Stomach smooth muscle (tissue), 2 donors: ENCODE measurements around the gene DIO3.

Source experiments
- H3K27ac ChIP-seq: one replicate; pipeline ENCODE4 v1.7.0; 2013; ENCODE audit warnings: mild to moderate bottlenecking, low read length, inconsistent platforms
- H3K27me3 ChIP-seq, 2 donors: one replicate each; pipeline ENCODE4 v1.7.0; 2013; ENCODE audit warnings: low read length in 2 of 2; ENCODE audit not compliant: insufficient read depth in 2 of 2, control insufficient read depth in 1 of 2
- H3K36me3 ChIP-seq, 2 donors: one replicate each; pipeline ENCODE4 v1.7.0; 2013; ENCODE audit warnings: low read length in 2 of 2; ENCODE audit not compliant: control insufficient read depth in 2 of 2, insufficient read depth in 2 of 2
- H3K4me1 ChIP-seq: one replicate; pipeline ENCODE4 v1.7.0; 2013; ENCODE audit warnings: low read length; ENCODE audit not compliant: control insufficient read depth, insufficient read depth
- H3K4me3 ChIP-seq, 2 donors: one replicate each; pipeline ENCODE4 v1.7.0; 2013; ENCODE audit warnings: low read length in 2 of 2
- H3K9ac ChIP-seq, 2 donors: one replicate each; pipeline ENCODE4 v1.7.0; 2013; ENCODE audit warnings: low read length in 2 of 2, mild to moderate bottlenecking in 1 of 2
- H3K9me3 ChIP-seq, 2 donors: one replicate each; pipeline ENCODE4 v1.7.0; 2013; ENCODE audit warnings: low read length in 2 of 2; ENCODE audit not compliant: control insufficient read depth in 2 of 2
- donor health status: healthy.
- donor health status: Pancreatic carcinoma.

The DIO3 gene

DNA sequence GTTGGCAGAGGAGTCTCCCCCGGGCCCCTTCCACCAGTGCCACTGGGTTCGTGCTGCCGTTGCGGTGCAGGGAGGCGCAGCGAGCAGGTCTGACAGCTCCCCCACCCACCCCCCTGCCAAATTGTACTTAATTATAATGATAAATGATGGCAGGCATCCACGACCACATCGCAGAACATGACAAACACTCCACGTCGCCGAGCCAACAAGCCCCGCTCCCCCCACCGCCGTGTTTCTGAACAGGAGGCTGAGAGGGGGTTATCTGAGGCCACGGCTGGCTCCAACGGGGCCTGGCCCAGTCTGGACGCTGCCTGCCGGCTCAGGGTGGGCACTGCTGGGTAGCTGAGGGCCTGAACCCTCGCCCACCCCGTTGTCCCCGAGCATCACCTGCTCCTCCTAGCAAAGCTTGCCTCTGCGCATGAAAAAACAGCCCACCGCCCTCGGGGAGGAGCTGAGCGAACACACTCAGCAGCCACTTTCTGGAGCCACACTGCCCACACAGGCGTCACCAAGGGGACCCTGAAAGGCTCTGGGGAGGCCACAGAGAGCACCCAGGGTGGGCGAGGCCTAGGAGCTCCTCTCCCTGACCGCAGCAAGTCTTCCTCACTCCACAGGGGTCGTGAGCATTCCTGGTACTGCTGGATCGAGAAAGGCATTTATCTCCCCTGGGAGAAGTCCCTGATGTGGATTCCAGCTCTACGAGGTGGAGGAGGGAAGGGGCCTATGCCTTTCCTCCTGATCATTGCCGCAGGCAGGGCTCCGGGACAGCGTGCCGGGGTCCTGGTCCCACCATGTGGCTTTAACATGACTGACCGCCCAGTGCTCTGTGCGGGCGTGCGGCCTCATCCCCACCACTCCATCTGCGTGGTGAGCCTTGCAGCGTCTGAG is 35.4 kb upstream of the DIO3 start:
- H3K27ac ChIP-seq, result no peak overlapping the region
- no peaks in the 10 kb centered on the region for H3K27me3 ChIP-seq
- H3K36me3 ChIP-seq, result no peaks in the 10 kb centered on the region
- no peaks in the 10 kb centered on the region for H3K9me3 ChIP-seq
- H3K4me3 ChIP-seq, result no peak overlapping the region
- H3K9ac ChIP-seq, result no peak overlapping the region
- H3K4me1 ChIP-seq, result no peaks in the 10 kb centered on the region

DNA sequence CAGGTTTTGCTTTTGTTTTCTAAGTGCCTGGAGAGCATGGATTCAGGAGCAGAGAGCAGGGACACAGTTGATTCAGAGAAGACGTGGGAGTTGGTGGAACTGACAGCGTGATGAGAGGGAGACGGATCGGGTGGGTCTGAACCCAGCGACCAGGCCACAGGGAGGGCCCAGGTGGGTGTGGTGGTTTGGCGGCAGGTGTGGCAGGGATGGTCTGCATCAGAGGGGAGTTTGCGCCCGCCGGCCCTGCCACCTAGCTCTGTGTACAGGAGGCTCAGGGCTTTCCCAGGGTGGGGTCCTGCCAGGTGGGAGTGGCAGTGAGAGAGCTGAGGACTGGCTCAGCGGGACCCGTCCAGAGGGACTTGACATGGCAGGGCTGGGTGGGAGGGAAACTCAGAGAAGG is 33.3 kb upstream of the DIO3 start:
- no peak overlapping the region for H3K4me3 ChIP-seq
- no peaks in the 10 kb centered on the region for H3K9me3 ChIP-seq
- no peaks in the 10 kb centered on the region for H3K27me3 ChIP-seq
- H3K36me3 ChIP-seq, result no peaks in the 10 kb centered on the region
- no peak overlapping the region for H3K27ac ChIP-seq
- H3K4me1 ChIP-seq, result peaks cover 2% of the 10 kb centered on the region
- no peak overlapping the region for H3K9ac ChIP-seq

DNA sequence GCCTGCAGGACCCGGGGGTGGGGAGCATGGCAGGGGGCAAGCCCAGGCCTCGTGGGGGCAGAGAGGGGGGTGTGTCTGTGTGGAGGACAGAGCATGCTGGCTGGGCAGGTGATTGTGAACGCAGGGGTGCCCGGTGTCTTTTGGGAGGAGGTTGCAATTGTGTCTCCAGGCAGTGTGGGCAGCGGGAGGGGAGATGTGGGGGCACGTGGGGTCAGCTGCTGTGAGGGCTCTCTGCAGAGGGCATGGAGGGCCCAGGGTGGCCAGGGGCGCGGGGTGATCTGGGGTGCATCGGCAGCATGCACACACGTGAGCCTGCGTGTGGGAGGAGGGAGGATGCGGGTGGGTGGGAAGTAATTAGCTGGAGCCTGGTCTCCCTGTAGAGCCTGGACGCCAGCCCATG is 32.2 kb upstream of the DIO3 start:
- Histone ChIP-seq H3K4me1 (peaks cover 2% of the 10 kb centered on the region), H3K27me3 (no peaks in the 10 kb centered on the region), H3K9ac (no peak overlapping the region), H3K4me3 (no peak overlapping the region), H3K27ac (no peak overlapping the region), H3K9me3 (no peaks in the 10 kb centered on the region), H3K36me3 (no peaks in the 10 kb centered on the region)

DNA sequence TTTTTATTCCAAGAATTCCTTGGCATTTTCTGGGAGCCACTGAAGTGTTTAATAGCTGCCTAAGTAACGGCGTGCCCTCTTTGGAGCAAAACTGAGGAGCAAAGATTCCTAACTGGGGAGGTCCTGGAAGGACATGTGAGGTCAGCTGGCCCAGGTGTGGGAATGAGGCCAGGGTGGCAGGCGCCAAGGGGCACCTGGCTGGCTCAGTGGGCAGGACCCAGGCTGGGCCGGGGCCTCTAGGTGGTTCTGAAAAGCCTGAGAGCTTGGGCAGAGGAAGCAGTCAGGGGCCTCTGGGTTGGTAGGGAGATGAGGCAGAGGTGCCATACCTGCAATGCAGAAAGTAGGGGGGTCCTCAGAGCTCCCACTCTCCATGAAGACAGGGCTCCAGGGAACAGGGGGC is 27.1 kb upstream of the DIO3 start:
- peaks cover 2% of the 10 kb centered on the region for H3K4me1 ChIP-seq
- no peaks in the 10 kb centered on the region for H3K36me3 ChIP-seq
- H3K9ac ChIP-seq, result no peak overlapping the region
- no peak overlapping the region for H3K27ac ChIP-seq
- no peak overlapping the region for H3K4me3 ChIP-seq
- peaks cover 0 to 5% of the 10 kb centered on the region in 2 donors for H3K27me3 ChIP-seq
- no peaks in the 10 kb centered on the region for H3K9me3 ChIP-seq

DNA sequence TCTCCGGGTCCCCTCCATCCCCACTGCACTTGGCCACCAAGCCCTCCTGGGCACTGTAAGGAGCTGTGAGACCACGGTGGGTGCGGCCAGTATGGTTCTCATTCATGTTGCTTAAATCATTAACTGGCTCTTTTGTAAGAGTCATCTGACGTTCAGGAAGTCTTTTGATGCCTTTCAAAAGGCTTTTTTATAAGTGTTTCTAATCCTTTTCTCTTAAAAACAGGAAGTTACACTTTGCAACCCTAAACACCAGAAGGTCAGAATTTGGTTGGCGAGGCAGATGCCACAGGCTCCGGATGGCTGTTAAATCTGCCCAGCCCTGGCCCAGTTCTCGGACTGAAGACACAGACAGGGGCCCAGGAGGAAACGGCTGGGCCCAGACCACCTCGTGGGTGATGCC is 26.1 kb upstream of the DIO3 start:
- Histone ChIP-seq H3K4me1 (peaks cover 2% of the 10 kb centered on the region), H3K27me3 (peaks cover 0 to 5% of the 10 kb centered on the region in 2 donors), H3K9ac (no peak overlapping the region), H3K4me3 (no peak overlapping the region), H3K9me3 (no peaks in the 10 kb centered on the region), H3K27ac (no peak overlapping the region), H3K36me3 (no peaks in the 10 kb centered on the region)

DNA sequence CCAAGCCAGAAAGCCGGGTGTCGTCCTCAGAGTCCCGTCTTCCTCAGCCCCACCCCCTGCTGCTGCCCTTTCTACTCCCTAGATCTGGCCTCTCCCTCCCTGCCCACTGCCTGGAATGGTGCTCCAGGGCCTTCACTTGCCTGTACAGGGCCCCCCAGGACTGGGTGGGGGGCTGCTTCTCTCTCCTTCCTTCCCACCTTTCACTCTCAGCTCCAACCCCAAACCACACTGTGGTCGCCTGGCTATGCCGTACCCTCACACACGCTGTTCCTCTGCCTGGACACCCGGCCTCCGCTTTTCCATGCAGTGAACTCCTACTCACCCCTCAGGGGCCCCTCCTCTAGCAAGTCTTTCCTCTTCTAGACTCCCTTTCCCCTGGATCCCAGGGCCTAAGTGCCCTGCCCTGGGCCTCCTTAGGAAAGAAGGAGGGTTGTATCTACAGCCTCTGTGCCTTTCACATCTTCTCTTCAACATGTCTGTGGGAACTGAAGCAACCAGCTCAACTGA is 25.5 kb upstream of the DIO3 start:
- Histone ChIP-seq H3K9me3 (no peaks in the 10 kb centered on the region), H3K36me3 (no peaks in the 10 kb centered on the region), H3K27me3 (peaks cover 0 to 5% of the 10 kb centered on the region in 2 donors), H3K27ac (no peak overlapping the region), H3K4me1 (peaks cover 2% of the 10 kb centered on the region), H3K9ac (no peak overlapping the region), H3K4me3 (no peak overlapping the region)

DNA sequence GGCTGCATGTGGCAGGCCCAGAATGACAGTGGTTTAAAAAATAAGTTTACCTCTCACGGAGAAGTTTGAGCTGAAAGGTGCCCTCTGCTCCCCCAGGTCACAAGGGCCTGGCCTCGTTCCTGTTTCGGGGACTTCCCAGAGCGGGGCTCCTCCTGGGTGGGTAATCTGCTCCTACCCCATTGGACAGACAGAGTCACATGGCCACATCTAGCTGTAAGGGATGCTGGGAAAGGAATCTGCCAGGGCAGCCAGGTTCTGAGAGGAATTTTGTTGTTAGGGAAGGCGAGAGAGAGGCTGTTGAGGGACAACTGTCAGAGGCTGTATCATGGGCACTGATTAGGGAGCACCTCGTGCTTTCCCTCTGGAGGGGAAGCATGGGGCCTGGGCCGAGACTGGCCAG is 24.0 kb upstream of the DIO3 start:
- Histone ChIP-seq H3K27me3 (peaks cover 0 to 5% of the 10 kb centered on the region in 2 donors), H3K9ac (no peak overlapping the region), H3K36me3 (no peaks in the 10 kb centered on the region), H3K27ac (no peak overlapping the region), H3K4me1 (peaks cover 1% of the 10 kb centered on the region), H3K4me3 (no peak overlapping the region), H3K9me3 (no peaks in the 10 kb centered on the region)

DNA sequence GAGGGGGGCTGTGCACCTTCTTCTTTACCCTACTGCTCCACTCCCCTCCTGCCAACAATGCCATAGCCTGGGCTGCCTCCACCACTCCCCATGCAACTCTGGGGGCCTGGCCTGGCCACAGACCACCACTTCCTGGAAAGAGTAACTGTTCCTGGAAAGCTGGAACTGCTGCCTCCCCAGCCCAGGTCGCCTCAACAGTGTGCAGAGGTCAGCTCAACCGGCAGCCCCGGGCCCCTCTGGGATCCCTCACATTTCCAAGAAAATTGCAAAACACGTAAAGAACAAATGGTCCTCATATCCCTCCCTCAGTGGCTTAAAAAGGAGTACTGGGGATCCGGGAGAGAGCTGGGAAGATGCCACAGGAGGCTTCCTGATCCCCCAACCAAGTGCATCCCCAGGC is 22.4 kb upstream of the DIO3 start:
- Histone ChIP-seq H3K36me3 (no peaks in the 10 kb centered on the region), H3K4me1 (no peaks in the 10 kb centered on the region), H3K27me3 (peaks cover 0 to 5% of the 10 kb centered on the region in 2 donors), H3K4me3 (no peak overlapping the region), H3K9ac (no peak overlapping the region), H3K9me3 (peaks cover 4% of the 10 kb centered on the region in 2 donors), H3K27ac (no peak overlapping the region)

DNA sequence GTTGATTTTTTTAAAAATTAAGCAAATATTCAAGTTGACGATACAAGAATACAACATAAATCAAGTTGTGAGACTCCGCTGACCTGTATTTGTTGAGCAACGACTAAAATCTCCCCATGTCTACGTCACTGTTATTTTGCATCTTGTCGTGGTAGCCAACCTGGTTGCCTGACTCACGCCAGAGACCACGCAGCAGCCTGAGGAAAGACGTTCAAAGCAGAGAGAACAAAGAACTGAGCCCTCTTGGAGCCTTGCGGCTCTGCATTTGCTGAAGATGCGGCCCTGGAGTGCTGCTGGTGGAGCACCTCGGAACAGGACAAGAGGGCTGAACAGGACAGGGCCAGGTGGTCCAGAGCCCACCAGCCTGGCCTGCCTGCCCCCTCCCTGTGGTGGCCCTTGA is 21.4 kb upstream of the DIO3 start:
- no peak overlapping the region for H3K27ac ChIP-seq
- no peak overlapping the region for H3K9ac ChIP-seq
- H3K4me3 ChIP-seq, result no peak overlapping the region
- H3K9me3 ChIP-seq, result peaks cover 4 to 10% of the 10 kb centered on the region in 2 donors
- H3K36me3 ChIP-seq, result no peaks in the 10 kb centered on the region
- H3K27me3 ChIP-seq, result peaks cover 0 to 3% of the 10 kb centered on the region in 2 donors
- no peaks in the 10 kb centered on the region for H3K4me1 ChIP-seq

DNA sequence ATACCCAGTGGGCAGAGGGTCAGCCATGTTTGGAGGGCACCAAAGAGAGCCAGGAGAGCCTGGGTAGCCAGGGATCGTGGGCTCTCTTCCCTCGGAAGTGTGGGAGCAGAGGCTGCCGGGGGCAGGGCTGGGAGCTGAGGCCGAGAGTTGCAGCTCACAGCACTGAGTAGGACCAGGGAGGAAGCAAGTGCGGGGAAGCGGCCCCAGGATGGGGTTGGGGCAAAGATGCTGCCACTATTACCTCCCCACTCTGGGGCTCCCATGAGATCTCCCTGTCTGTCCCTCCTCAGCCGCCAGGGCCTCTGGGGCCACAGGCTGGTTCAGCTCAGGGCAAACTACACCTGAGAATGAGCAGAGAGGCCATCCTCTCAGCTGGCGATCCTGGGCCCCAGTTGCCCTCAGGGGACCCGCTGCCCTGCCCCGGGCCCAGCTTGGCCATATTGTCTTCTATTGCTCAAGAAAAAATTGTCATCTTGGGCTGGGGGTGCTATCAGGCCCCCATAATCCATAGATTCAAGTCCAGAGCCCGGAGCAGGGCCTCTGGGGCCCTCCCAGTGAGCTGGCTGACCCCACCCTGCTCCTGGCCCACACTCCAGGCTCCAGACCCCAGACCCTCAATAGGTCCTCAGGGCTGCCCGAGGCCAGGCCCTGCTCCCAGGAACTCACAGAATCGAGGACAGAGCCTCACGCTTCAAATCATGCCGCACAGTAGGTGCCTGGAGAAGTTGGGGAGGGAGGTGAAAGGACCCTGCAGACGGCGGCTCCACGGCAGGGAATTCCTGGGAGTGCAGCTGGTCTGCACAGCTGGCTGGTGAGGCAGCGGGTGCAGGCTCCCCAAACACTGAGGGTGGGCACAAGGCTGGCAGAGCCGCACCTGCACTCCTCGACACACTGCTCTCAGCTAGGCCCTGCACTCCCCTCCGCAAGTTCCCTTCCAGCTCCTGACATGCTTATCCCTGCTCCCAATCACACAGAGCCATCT is 20.5 kb upstream of the DIO3 start:
- Histone ChIP-seq H3K27ac (no peak overlapping the region), H3K4me1 (no peaks in the 10 kb centered on the region), H3K4me3 (no peak overlapping the region), H3K27me3 (peaks cover 0 to 3% of the 10 kb centered on the region in 2 donors), H3K36me3 (no peaks in the 10 kb centered on the region), H3K9ac (no peak overlapping the region), H3K9me3 (peaks cover 4 to 14% of the 10 kb centered on the region in 2 donors)
